Measurements from ENCODE around the gene TIGIT.

Gene TIGIT

GRCh38 chr3:114252954-114253353, 40.9 kb upstream of the TIGIT start (continued):
- TF ChIP-seq TSHZ2 (CRISPR knock-in tag; IDR thresholded peaks at IDR 0.05) = no peak

- TF ChIP-seq PPARA (CRISPR knock-in tag; IDR thresholded peaks at IDR 0.05; ENCODE audit: borderline replicate concordance) (no peak), RARB (CRISPR knock-in tag; IDR thresholded peaks at IDR 0.05) (no peak), CSRNP3 (CRISPR knock-in tag; IDR thresholded peaks at IDR 0.05) (no peak), TOX (CRISPR knock-in tag; IDR thresholded peaks at IDR 0.05; ENCODE audit: borderline replicate concordance) (no peak), ZNF565 (CRISPR knock-in tag; conservative IDR thresholded peaks at IDR 0.05; ENCODE audit: low read depth) (no peak), POU6F1 (CRISPR knock-in tag; IDR thresholded peaks at IDR 0.05; ENCODE audit: borderline replicate concordance, low read depth) (no peak), ZC3H10 (CRISPR knock-in tag; IDR thresholded peaks at IDR 0.05) (no peak), CSDC2 (CRISPR knock-in tag; IDR thresholded peaks at IDR 0.05) (no peak), ZFP30 (CRISPR knock-in tag; IDR thresholded peaks at IDR 0.05) (no peak), CREB5 (CRISPR knock-in tag; IDR thresholded peaks at IDR 0.05; ENCODE audit: low read depth) (no peak)
- ATAC-seq = no peak
Measured at GRCh38 chr3:114253505-114253904, 40.3 kb upstream of the TIGIT start.

GRCh38 chr3:114259566-114259965, 34.3 kb upstream of the TIGIT start:
- TF ChIP-seq GLIS3 (CRISPR knock-in tag; IDR thresholded peaks at IDR 0.05) = no peak
- no peak for TF ChIP-seq TCF4 (CRISPR knock-in tag; IDR thresholded peaks at IDR 0.05; ENCODE audit: borderline replicate concordance)
- no peak for TF ChIP-seq ESRRG (CRISPR knock-in tag; IDR thresholded peaks at IDR 0.05)
- no peak for TF ChIP-seq RARB (CRISPR knock-in tag; IDR thresholded peaks at IDR 0.05)
- no peak for TF ChIP-seq ARNTL (CRISPR knock-in tag; IDR thresholded peaks at IDR 0.05; ENCODE audit: borderline replicate concordance, low read depth)
- no peak for TF ChIP-seq SNAI2 (CRISPR knock-in tag; IDR thresholded peaks at IDR 0.05)
- TF ChIP-seq ZFP30 (CRISPR knock-in tag; IDR thresholded peaks at IDR 0.05) = no peak
- TF ChIP-seq CREB5 (CRISPR knock-in tag; IDR thresholded peaks at IDR 0.05; ENCODE audit: low read depth) = no peak
- TF ChIP-seq ZC3H10 (CRISPR knock-in tag; IDR thresholded peaks at IDR 0.05) = no peak
- no peak for TF ChIP-seq ZNF70 (CRISPR knock-in tag; IDR thresholded peaks at IDR 0.05)
- no peak for TF ChIP-seq PPARA (CRISPR knock-in tag; IDR thresholded peaks at IDR 0.05; ENCODE audit: borderline replicate concordance)
- no peak for ATAC-seq

GRCh38 chr3:114260152-114260551, 33.7 kb upstream of the TIGIT start:
- ATAC-seq = no peak
- TF ChIP-seq SNAI2 (CRISPR knock-in tag; IDR thresholded peaks at IDR 0.05) = no peak
- no peak for TF ChIP-seq ZNF8 (CRISPR knock-in tag; IDR thresholded peaks at IDR 0.05)
- TF ChIP-seq PPARA (CRISPR knock-in tag; IDR thresholded peaks at IDR 0.05; ENCODE audit: borderline replicate concordance) = no peak
- TF ChIP-seq ZFP3 (CRISPR knock-in tag; IDR thresholded peaks at IDR 0.05) = no peak
- no peak for TF ChIP-seq BACH2 (CRISPR knock-in tag; IDR thresholded peaks at IDR 0.05; ENCODE audit: borderline replicate concordance)
